Measurements from ENCODE around the gene CDC42EP4. TPM values are rescaled to one million over a fixed set of nuclear protein-coding genes. Genes with fewer than 3 reads are reported as not detected.
A peak's percentile ranks its signal among the peaks of the same experiment; 100 is the strongest.
"Not testable (repeated sequence)": the region's sequence is repeated elsewhere in the genome, so short reads cannot be mapped to it uniquely, and the experiment has no call there.

The CDC42EP4 gene
- polyA plus RNA-seq, 3 donors, result 40.0 to 57.3 (median 45.5) TPM

DNA sequence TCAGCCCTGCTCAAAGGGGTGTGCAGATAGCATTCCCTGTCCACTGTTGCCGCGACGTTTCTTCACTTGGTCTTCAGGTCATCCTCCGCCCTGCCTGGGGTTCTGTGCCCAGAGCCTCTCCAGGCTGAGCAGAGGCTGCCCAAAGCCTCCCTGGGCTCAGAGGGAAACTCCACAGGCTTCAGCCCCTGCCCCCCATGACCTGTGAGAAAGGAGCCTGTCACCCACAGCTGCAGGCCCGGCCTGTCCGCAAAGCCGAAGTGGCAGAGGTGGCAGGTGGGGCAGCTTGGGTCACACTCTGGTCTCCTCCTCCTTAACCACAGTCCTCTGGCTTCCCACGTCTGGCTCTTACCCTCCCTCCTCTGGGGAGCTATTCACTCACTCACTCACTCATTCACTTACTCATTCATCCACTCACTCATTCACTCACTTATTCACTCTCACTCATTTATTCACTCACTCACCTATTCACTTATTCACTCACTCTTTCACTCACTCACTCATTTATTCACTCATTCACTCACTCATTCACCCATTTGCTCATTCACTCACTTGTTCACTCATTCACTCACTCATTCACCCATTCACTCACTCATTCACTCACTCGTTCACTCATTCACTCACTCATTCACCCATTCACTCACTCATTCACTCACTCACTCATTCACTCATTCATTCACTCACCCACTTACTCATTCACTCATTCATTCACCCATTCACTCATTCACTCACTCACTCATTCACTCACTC is 43.0 kb downstream of the CDC42EP4 start:
- DNase-seq (ENCODE audit: extremely low read depth in 1 of 11, low read depth in 9 of 11, low spot score in 4 of 11), result no peak

GRCh38 chr17:73267648-73268537 is 43.9 kb downstream of the CDC42EP4 start:
- DNase-seq (ENCODE audit: extremely low read depth in 1 of 11, low read depth in 9 of 11, low spot score in 4 of 11), result no peak

- no peak for DNase-seq (ENCODE audit: extremely low read depth in 1 of 11, low read depth in 9 of 11, low spot score in 4 of 11)
These were observed 45.0 kb downstream of the CDC42EP4 start for GRCh38 chr17:73266796-73267195.

GRCh38 chr17:73265646-73266640 is 45.9 kb downstream of the CDC42EP4 start:
- no peak for DNase-seq (ENCODE audit: extremely low read depth in 1 of 11, low read depth in 9 of 11, low spot score in 4 of 11)

GRCh38 chr17:73264448-73264847 is 47.4 kb downstream of the CDC42EP4 start:
- not testable (repeated sequence) for DNase-seq (ENCODE audit: extremely low read depth in 1 of 11, low read depth in 9 of 11, low spot score in 4 of 11)

GRCh38 chr17:73262676-73263642 is 48.8 kb downstream of the CDC42EP4 start:
- no peak for DNase-seq (ENCODE audit: extremely low read depth in 1 of 11, low read depth in 9 of 11, low spot score in 4 of 11)

GRCh38 chr17:73261952-73262675 is 49.7 kb downstream of the CDC42EP4 start:
- DNase-seq (ENCODE audit: extremely low read depth in 1 of 11, low read depth in 9 of 11, low spot score in 4 of 11), result no peak

DNA sequence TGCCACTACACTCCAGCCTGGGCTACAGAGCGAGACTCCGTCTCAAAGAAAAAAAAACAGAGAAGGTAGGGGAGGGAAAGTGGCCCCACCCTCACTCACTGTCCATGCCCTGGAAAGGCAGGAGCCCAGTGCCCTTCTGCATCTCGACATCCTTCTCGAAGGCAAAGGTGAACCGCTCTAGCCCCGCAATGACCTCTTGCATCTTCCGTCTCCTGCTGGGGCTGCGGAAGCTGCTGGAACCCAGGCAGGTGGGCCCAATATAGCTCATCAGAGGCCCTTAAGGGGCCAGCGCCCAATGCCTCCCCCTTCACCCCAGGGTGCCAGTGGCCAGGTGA is 50.2 kb downstream of the CDC42EP4 start, which contains the start of gene CPSF4L:
CPSF4L (minus strand) TSS at position 264 of the 335 bp plus-strand sequence; CDS start at position 202, 62 bp downstream.
- no peak for DNase-seq (ENCODE audit: extremely low read depth in 1 of 11, low read depth in 9 of 11, low spot score in 4 of 11)

DNA sequence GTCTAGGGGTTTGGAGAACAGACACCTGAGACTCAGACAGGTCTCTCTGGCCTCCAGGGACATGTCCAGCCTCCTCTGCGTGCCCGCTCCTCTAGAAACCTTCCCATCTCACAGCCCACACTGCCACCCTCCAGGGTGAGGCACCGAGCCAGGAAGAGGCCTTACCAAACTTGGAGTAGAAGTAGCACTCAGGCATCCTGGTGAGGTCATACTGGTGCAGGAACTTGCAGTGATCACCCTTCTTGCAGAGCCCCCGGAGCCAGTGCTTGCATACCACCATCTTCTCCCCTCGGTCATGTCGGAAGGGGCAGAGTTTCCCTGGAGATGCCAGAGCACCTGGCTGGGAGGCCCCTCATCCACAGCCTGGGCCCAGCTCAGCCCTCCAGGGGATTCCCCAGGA is 54.3 kb downstream of the CDC42EP4 start:
- no peak for DNase-seq (ENCODE audit: extremely low read depth in 1 of 11, low read depth in 9 of 11, low spot score in 4 of 11)

DNA sequence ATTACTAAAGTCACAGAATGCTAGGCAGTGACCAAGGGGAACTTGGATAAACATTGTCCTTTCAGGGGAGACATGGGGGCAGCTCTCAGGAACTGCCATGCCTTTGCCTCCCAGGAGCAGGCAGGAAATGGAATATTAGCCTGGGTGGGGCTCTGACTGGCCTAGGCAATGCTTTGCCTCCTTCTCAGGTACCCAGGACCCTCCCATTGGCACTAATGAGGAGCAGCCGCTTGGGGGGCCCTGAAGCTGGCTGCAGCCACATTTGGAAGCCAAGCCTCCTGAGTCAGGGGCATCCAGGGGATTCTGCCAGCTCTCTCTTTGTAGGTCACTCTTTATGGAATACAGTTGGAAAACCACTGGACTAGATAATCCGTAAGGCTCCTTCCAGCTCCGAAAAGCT is 55.6 kb downstream of the CDC42EP4 start:
- DNase-seq (ENCODE audit: extremely low read depth in 1 of 11, low read depth in 9 of 11, low spot score in 4 of 11), result no peak

DNA sequence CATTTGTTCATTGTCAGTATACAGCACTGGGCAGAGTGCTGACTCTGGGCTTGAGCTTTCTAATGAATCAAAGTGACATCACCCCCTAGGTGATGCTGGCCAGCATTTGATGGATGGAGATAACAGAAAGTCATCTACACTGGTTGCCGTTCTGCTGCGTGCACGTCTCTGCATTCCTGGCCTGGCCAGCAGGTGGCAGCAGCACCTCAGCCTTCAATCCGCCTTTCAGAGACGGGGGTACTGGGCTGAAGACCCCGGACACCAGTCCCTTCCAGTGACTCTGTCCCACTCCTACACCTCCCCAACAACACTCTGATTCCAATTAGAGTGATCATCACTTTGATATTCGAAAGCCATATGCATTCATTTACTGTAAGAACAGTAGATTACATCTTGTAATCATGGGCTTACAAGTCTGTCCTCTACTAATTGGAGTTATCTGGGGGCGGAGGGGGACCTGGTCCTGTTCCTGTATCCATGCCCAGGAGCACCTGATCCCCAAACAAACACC is 56.1 kb downstream of the CDC42EP4 start:
- DNase-seq (ENCODE audit: extremely low read depth in 1 of 11, low read depth in 9 of 11, low spot score in 4 of 11), result peak in 2 of 11 donors; percentile 39 to 44

DNA sequence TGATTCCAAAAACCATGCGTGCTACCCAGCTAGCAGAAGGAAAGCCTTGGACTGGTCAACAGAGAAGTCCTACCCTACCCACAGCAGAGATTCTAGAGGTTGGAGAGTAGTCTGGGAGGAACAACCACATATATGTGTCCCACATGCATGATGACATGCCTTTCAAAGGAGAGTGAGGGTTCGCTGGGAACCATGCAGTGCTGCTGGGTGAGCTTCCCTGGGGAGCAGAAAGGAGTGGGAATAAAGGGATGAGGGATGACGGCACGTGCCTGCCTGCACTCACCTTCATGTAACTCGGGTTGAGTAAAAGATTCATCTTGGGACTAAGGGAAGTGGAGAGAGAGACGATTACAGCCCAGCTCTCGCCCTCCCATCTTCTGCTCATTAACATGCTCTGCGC is 59.9 kb downstream of the CDC42EP4 start:
- no peak for DNase-seq (ENCODE audit: extremely low read depth in 1 of 11, low read depth in 9 of 11, low spot score in 4 of 11)

- no peak for DNase-seq (ENCODE audit: extremely low read depth in 1 of 11, low read depth in 9 of 11, low spot score in 4 of 11)
These were observed 60.8 kb downstream of the CDC42EP4 start for GRCh38 chr17:73250851-73251640.

GRCh38 chr17:73249700-73250099 is 62.1 kb downstream of the CDC42EP4 start:
- DNase-seq (ENCODE audit: extremely low read depth in 1 of 11, low read depth in 9 of 11, low spot score in 4 of 11), result no peak

DNA sequence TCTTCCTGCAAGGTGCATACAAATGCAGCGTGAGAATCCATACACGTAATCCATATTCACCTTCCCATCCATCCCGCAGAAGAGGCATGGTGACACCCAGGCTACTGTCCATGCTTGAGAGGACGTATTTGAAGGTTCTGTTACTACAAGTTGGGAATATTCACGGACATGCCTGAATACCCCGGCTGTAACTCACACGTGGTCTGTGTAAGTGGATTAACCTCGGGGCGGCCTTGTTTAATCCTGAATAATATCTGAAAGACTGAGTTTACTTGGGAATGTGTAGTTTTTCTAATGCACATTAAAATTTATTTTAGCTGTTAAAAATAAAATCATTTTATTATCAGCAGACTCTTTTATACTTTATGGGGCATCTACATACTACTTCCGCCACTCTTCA is 63.3 kb downstream of the CDC42EP4 start:
- DNase-seq (ENCODE audit: extremely low read depth in 1 of 11, low read depth in 9 of 11, low spot score in 4 of 11), result no peak

DNA sequence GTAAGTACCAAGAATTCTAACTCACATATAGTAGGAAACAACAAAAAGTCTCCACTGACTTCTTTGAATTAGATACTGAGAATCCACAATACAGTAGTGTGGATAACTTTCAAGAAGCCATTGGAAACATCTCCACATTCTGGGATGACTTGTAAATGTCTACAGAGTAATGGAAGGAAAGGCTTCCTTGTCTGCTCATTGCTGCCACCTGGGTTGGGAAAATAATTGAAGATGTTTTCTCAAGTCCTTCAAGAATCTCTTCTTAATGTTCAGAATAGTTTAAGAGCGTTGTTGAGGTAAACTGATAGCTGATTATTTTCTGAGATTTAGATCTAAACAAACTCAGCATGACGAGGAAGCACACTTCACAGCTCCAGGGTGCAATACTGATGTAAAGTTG is 64.1 kb downstream of the CDC42EP4 start:
- DNase-seq (ENCODE audit: extremely low read depth in 1 of 11, low read depth in 9 of 11, low spot score in 4 of 11), result no peak

Measured in renal cortex interstitium (tissue), 11 donors.